DMS153 treated with DMSO at 0.1 percent for 48 hours (cell line): ENCODE results near the gene SPCS3.
A peak's percentile ranks its signal among the peaks of the same experiment; 100 is the strongest.
"Not testable (repeated sequence)": the region's sequence is repeated elsewhere in the genome, so short reads cannot be mapped to it uniquely, and the experiment has no call there.

Experiments used
- DNase-seq: peaks from one replicate; lab custom pipeline; 2025; ENCODE audit not compliant: unreplicated experiment; lab: John Stamatoyannopoulos, UW

The SPCS3 gene

GRCh38 chr4:176302283-176303275 lies 17.2 kb upstream of the SPCS3 start:
- DNase-seq, result no peak

GRCh38 chr4:176303938-176304337 lies 15.8 kb upstream of the SPCS3 start:
- no peak for DNase-seq

GRCh38 chr4:176306837-176307665 lies 12.7 kb upstream of the SPCS3 start:
- no peak for DNase-seq

GRCh38 chr4:176307666-176307930 lies 12.2 kb upstream of the SPCS3 start:
- DNase-seq, result no peak

GRCh38 chr4:176308441-176308840 lies 11.3 kb upstream of the SPCS3 start:
- no peak for DNase-seq

GRCh38 chr4:176309046-176309445 lies 10.7 kb upstream of the SPCS3 start:
- DNase-seq, result no peak

- DNase-seq, result no peak
Measured at GRCh38 chr4:176309772-176310171, 10.0 kb upstream of the SPCS3 start.

- DNase-seq, result no peak
Measured at GRCh38 chr4:176313596-176314336, 6.0 kb upstream of the SPCS3 start.

GRCh38 chr4:176319151-176319703 lies 539 bp upstream of the SPCS3 start:
- no peak for DNase-seq

GRCh38 chr4:176320340-176320975 lies 692 bp downstream of the SPCS3 start:
- DNase-seq, result peak; percentile 45

GRCh38 chr4:176320976-176321361 lies 1.2 kb downstream of the SPCS3 start:
- DNase-seq, result no peak

- no peak for DNase-seq
Measured at GRCh38 chr4:176321589-176321988, 1.8 kb downstream of the SPCS3 start.

GRCh38 chr4:176323511-176324160 lies 3.9 kb downstream of the SPCS3 start:
- DNase-seq, result no peak

GRCh38 chr4:176324876-176325275 lies 5.1 kb downstream of the SPCS3 start:
- not testable (repeated sequence) for DNase-seq

- DNase-seq, result no peak
Measured at GRCh38 chr4:176333076-176333475, 13.3 kb downstream of the SPCS3 start.

GRCh38 chr4:176334066-176334465 lies 14.3 kb downstream of the SPCS3 start:
- no peak for DNase-seq

- no peak for DNase-seq
Measured at GRCh38 chr4:176335421-176335820, 15.7 kb downstream of the SPCS3 start.

GRCh38 chr4:176339936-176340761 lies 20.4 kb downstream of the SPCS3 start:
- DNase-seq, result no peak
